HepG2 (cell line): Measurements from ENCODE around the gene ANAPC16. TPM values are rescaled to one million over a fixed set of nuclear protein-coding genes. Genes with fewer than 3 reads are reported as not detected.

Experiments used
- ARHGAP35 ChIP-seq: sonication (generic); formaldehyde crosslinking; IDR thresholded peaks from 2 replicates; pipeline ENCODE4 v1.9.0; 2022; ENCODE audit warnings: mild to moderate bottlenecking, inconsistent platforms, moderate library complexity, missing genetic modification reagents, borderline replicate concordance
- ATF7-NPFF ChIP-seq: sonication (generic); formaldehyde crosslinking; IDR thresholded peaks from 2 replicates; pipeline ENCODE4 v1.8.1; 2023; ENCODE audit warnings: mild to moderate bottlenecking, low read depth, missing genetic modification reagents, moderate library complexity
- ATRX ChIP-seq: sonication (generic); formaldehyde crosslinking; IDR thresholded peaks from 2 replicates; pipeline ENCODE4 v1.4.0; 2020; ENCODE audit warnings: missing genetic modification reagents, borderline replicate concordance
- CCAR2 ChIP-seq: fragments of 200-400 bp; formaldehyde crosslinking; optimal IDR thresholded peaks from 2 replicates; pipeline ENCODE3; 2018; ENCODE audit warnings: low read depth, mild to moderate bottlenecking, low read length, moderate library complexity
- CHD2 ChIP-seq: IDR thresholded peaks from 2 replicates; pipeline ENCODE4 v1.6.1; 2011; ENCODE audit warnings: low read depth, low read length, improper control_type of control experiment
- GLI4 ChIP-seq: sonication (generic); formaldehyde crosslinking; IDR thresholded peaks from 2 replicates; pipeline ENCODE4 v1.5.1; 2020; ENCODE audit warnings: missing genetic modification reagents, mild to moderate bottlenecking, moderate library complexity, borderline replicate concordance
- MIER2 ChIP-seq: IDR thresholded peaks from 2 replicates; pipeline ENCODE4 v1.6.1; 2016; ENCODE audit warnings: missing biosample characterization, missing genetic modification reagents
- MYPOP ChIP-seq: sonication (generic); formaldehyde crosslinking; IDR thresholded peaks from 2 replicates; pipeline ENCODE4 v1.8.1; 2023; ENCODE audit warnings: mild to moderate bottlenecking, moderate library complexity, missing genetic modification reagents
- NFATC3 ChIP-seq: sonication (generic); formaldehyde crosslinking; IDR thresholded peaks from 2 replicates; pipeline ENCODE4 v1.5.1; 2020; ENCODE audit warnings: mild to moderate bottlenecking, missing genetic modification reagents
- NFE2L2 ChIP-seq: fragments of 150-350 bp; IDR thresholded peaks from 2 replicates; pipeline ENCODE4 v1.6.1; 2014; ENCODE audit warnings: low read length
- SNAI1 ChIP-seq: sonication (generic); formaldehyde crosslinking; IDR thresholded peaks from 2 replicates; pipeline ENCODE4 v1.5.0; 2020; ENCODE audit warnings: mild to moderate bottlenecking, missing genetic modification reagents, borderline replicate concordance
- SOX5 ChIP-seq: IDR thresholded peaks from 2 replicates; pipeline ENCODE4 v1.6.1; 2016; ENCODE audit warnings: borderline replicate concordance
- SP5 ChIP-seq: IDR thresholded peaks from 2 replicates; pipeline ENCODE4 v1.6.1; 2016; ENCODE audit warnings: low read depth, borderline replicate concordance
- SPEN ChIP-seq: sonication (generic); formaldehyde crosslinking; IDR thresholded peaks from 2 replicates; pipeline ENCODE4 v1.5.1; 2020; ENCODE audit warnings: low read depth, mild to moderate bottlenecking, missing genetic modification reagents
- TEF ChIP-seq: sonication (generic); formaldehyde crosslinking; IDR thresholded peaks from 2 replicates; pipeline ENCODE4 v1.5.0; 2020; ENCODE audit warnings: missing genetic modification reagents
- TOE1 ChIP-seq: sonication (generic); formaldehyde crosslinking; IDR thresholded peaks from 2 replicates; pipeline ENCODE4 v1.4.0; 2020; ENCODE audit warnings: mild to moderate bottlenecking, missing genetic modification reagents
- YEATS4 ChIP-seq: sonication (generic); formaldehyde crosslinking; IDR thresholded peaks from 2 replicates; pipeline ENCODE4 v1.4.0; 2020; ENCODE audit warnings: missing genetic modification reagents, borderline replicate concordance
- ZBTB3 ChIP-seq: sonication (generic); formaldehyde crosslinking; IDR thresholded peaks from 2 replicates; pipeline ENCODE4 v1.4.0; 2020; ENCODE audit warnings: low read depth, mild to moderate bottlenecking, moderate library complexity, missing genetic modification reagents, borderline replicate concordance
- ZFP91 ChIP-seq: sonication (generic); formaldehyde crosslinking; IDR thresholded peaks from 2 replicates; pipeline ENCODE4 v1.9.0; 2022; ENCODE audit warnings: missing genetic modification reagents, mild to moderate bottlenecking, borderline replicate concordance
- ZKSCAN1 ChIP-seq: fragments of 150-350 bp; IDR thresholded peaks from 2 replicates; pipeline ENCODE4 v1.6.1; 2014; ENCODE audit warnings: low read length
- ZNF138 ChIP-seq: sonication (generic); formaldehyde crosslinking; IDR thresholded peaks from 2 replicates; pipeline ENCODE4 v1.5.0; 2020; ENCODE audit warnings: mild to moderate bottlenecking, low read depth, missing genetic modification reagents
- ZNF484 ChIP-seq: sonication (generic); formaldehyde crosslinking; IDR thresholded peaks from 2 replicates; pipeline ENCODE4 v1.5.1; 2020; ENCODE audit warnings: mild to moderate bottlenecking, low read depth, missing genetic modification reagents, borderline replicate concordance
- ZNF552 ChIP-seq: sonication (generic); formaldehyde crosslinking; IDR thresholded peaks from 2 replicates; pipeline ENCODE4 v1.9.0; 2022; ENCODE audit warnings: missing genetic modification reagents, mild to moderate bottlenecking, borderline replicate concordance
- ZNF562 ChIP-seq: sonication (generic); formaldehyde crosslinking; IDR thresholded peaks from 2 replicates; pipeline ENCODE4 v1.8.0; 2022; ENCODE audit warnings: missing genetic modification reagents, borderline replicate concordance
- ZNF572 ChIP-seq: sonication (generic); formaldehyde crosslinking; IDR thresholded peaks from 2 replicates; pipeline ENCODE4 v1.5.1; 2020; ENCODE audit warnings: mild to moderate bottlenecking, missing genetic modification reagents
- ZNF839 ChIP-seq: sonication (generic); formaldehyde crosslinking; IDR thresholded peaks from 2 replicates; pipeline ENCODE4 v1.4.0; 2020; ENCODE audit warnings: missing genetic modification reagents, mild to moderate bottlenecking, borderline replicate concordance
- polyA plus RNA-seq, 8 experiments: library from polyadenylated mRNA; depleted of rRNA in 3 of 8; stranded (reverse) in 7 of 8; unstranded in 1 of 8; fragments of >200 nt; fragmentation: Illumina TruSeq in 4 of 8; extraction: Trizol in 4 of 8; gene quantifications; 2 replicates each; pipeline versions ENCODE4 v1.2.1 to v1.2.3, GENCODE V29; 2011 to 2016; ENCODE audit warnings: low read depth in 4 of 8, missing spikeins in 1 of 8, mixed read lengths in 1 of 8; ENCODE audit not compliant: insufficient read depth in 1 of 8
- total RNA-seq, 5 experiments: library from RNA; depleted of rRNA; stranded (reverse); fragments of >200 nt; fragmentation: Illumina TruSeq; extraction: Trizol; gene quantifications; 2 replicates each; pipeline ENCODE4 v1.2.3, GENCODE V29; 2016; ENCODE audit warnings: low read depth in 1 of 5

The ANAPC16 gene
- total and polyA plus RNA-seq, 2 of the 13 experiments (the other 11 are each of a cell fraction or from before 2014, with no cell fraction given) = 74.8 to 89.4 TPM

- TF ChIP-seq ZFP91 (CRISPR knock-in tag) (peak; percentile 67; the same call in 1 of the 2 replicates), ZNF484 (CRISPR knock-in tag) (no peak), MIER2 (CRISPR knock-in tag) (no peak), NFATC3 (CRISPR knock-in tag) (no peak), GLI4 (peak; percentile 90; the same call in 1 of the 2 replicates), ZNF562 (CRISPR knock-in tag) (no peak), ATRX (CRISPR knock-in tag) (no peak), MYPOP (no peak; the same call in 1 of the 2 replicates), ZKSCAN1 (no peak), ARHGAP35 (CRISPR knock-in tag) (no peak), ZNF572 (CRISPR knock-in tag) (0 out of 2 replicates have a peak, but pooled peaks have one; percentile 43), ZNF552 (peak; percentile 80; the same call in 1 of the 2 replicates), CCAR2 (no peak), ZBTB3 (CRISPR knock-in tag) (no peak), SNAI1 (CRISPR knock-in tag) (no peak), SP5 (CRISPR knock-in tag) (no peak), SOX5 (CRISPR knock-in tag) (no peak), ATF7-NPFF (CRISPR knock-in tag) (no peak), ZNF839 (CRISPR knock-in tag) (0 out of 2 replicates have a peak, but pooled peaks have one; percentile 41), TOE1 (CRISPR knock-in tag) (no peak), NFE2L2 (no peak), TEF (CRISPR knock-in tag) (no peak), SPEN (CRISPR knock-in tag) (peak; percentile 67), ZNF138 (CRISPR knock-in tag) (no peak), YEATS4 (no peak), CHD2 (no peak)
These were observed 59.0 kb downstream of the ANAPC16 start (continued) for GRCh38 chr10:72274730-72275350.
